A549 (cell line): ENCODE results near the gene PLPP4. TPM values are rescaled to one million over a fixed set of nuclear protein-coding genes. Genes with fewer than 3 reads are reported as not detected.

Source experiments
- ATAC-seq, 2 experiments: fragments of 200-7000 bp in 1 of 2; fragments of >200 bp in 1 of 2; cut with Nextera tagmentation in 1 of 2; cut with Tn5 transposase in 1 of 2; 3 replicates each; pipeline versions ENCODE4 v1.8.0 to v1.9.1; 2018 to 2020; ENCODE audit warnings: mild to moderate bottlenecking in 1 of 2, moderate library complexity in 1 of 2
- CTCF ChIA-PET: fragments of 300-600 bp; sonication (Branson Sonifier 250); formaldehyde crosslinking; extraction: SDS; loops from one replicate; lab custom pipeline; 2021; ENCODE audit warnings: antibody characterized with exemption, inconsistent platforms; lab: Yijun Ruan, JAX
- POLR2A ChIA-PET: fragments of 350-600 bp; formaldehyde crosslinking; extraction: SDS; loops from one replicate; lab custom pipeline; 2021; ENCODE audit warnings: antibody characterized with exemption, inconsistent platforms; lab: Yijun Ruan, JAX
- DNase-seq, 2 experiments: peaks; one replicate each; pipeline versions ENCODE4 v3.0.0 to v3.0.0-alpha.2; 2011 to 2016; ENCODE audit warnings: low read depth in 1 of 2, low spot score in 1 of 2
- FAIRE-seq: peaks from 2 replicates; lab custom pipeline; 2011; peaks lifted over from hg19 to GRCh38; lab: Jason Lieb, UNC
- H3K27ac ChIP-seq, 2 experiments: fragments of >200 bp; sonication (Bioruptor Twin); formaldehyde crosslinking; 3 replicates each; pipeline ENCODE4 v1.5.1; 2016 to 2017
- H3K4me1 ChIP-seq: fragments of >200 bp; sonication (Bioruptor Twin); formaldehyde crosslinking; 3 replicates; pipeline ENCODE4 v1.6.1; 2016
- H3K4me2 ChIP-seq: fragments of >200 bp; sonication (Bioruptor Twin); formaldehyde crosslinking; 3 replicates; pipeline ENCODE4 v1.6.1; 2016
- H3K4me3 ChIP-seq: fragments of >200 bp; sonication (Bioruptor Twin); formaldehyde crosslinking; 3 replicates; pipeline ENCODE4 v1.5.1; 2016
- H3K9me3 ChIP-seq: fragments of >200 bp; sonication (Bioruptor Twin); formaldehyde crosslinking; 3 replicates; pipeline ENCODE4 v1.6.1; 2016
- CBX8 ChIP-seq: fragments of 200-600 bp; sonication (generic); IDR thresholded peaks from 2 replicates; pipeline ENCODE4 v1.6.1; 2016
- CHD2 ChIP-seq: fragments of 150-350 bp; IDR thresholded peaks from 2 replicates; pipeline ENCODE4 v1.6.1; 2014; ENCODE audit warnings: low read length; ENCODE audit not compliant: partially characterized antibody
- CHD4 ChIP-seq: fragments of 200-600 bp; sonication (generic); IDR thresholded peaks from 2 replicates; pipeline ENCODE4 v1.6.1; 2016; ENCODE audit warnings: antibody characterized with exemption, mild to moderate bottlenecking, borderline replicate concordance
- CTCF ChIP-seq: fragments of >200 bp; sonication (Bioruptor Twin); formaldehyde crosslinking; IDR thresholded peaks from 3 replicates; pipeline ENCODE4 v1.5.1; 2016
- EHMT2 ChIP-seq: fragments of 200-600 bp; sonication (generic); IDR thresholded peaks from 2 replicates; pipeline ENCODE4 v1.6.1; 2016; ENCODE audit warnings: antibody characterized with exemption, low read depth, mild to moderate bottlenecking, moderate library complexity
- FOSB ChIP-seq: fragments of 250-450 bp; sonication (Bioruptor Pico); IDR thresholded peaks from 2 replicates; pipeline ENCODE4 v1.5.0; 2020; ENCODE audit warnings: mild to moderate bottlenecking, moderate library complexity
- HEYL ChIP-seq: fragments of 250-450 bp; sonication (Bioruptor Pico); IDR thresholded peaks from 2 replicates; pipeline ENCODE4 v1.8.0; 2021; ENCODE audit warnings: mild to moderate bottlenecking, moderate library complexity
- HMGXB4 ChIP-seq: fragments of 250-450 bp; sonication (Bioruptor Pico); IDR thresholded peaks from 2 replicates; pipeline ENCODE4 v1.5.0; 2021; ENCODE audit warnings: mild to moderate bottlenecking, moderate library complexity, borderline replicate concordance
- HOXB5 ChIP-seq: fragments of 250-450 bp; sonication (Bioruptor Pico); IDR thresholded peaks from 2 replicates; pipeline ENCODE4 v1.5.0; 2020; ENCODE audit warnings: mild to moderate bottlenecking, moderate library complexity
- JUNB ChIP-seq: fragments of >200 bp; sonication (Bioruptor Twin); formaldehyde crosslinking; IDR thresholded peaks from 2 replicates; pipeline ENCODE4 v1.6.1; 2016
- KDM1A ChIP-seq: fragments of 200-600 bp; sonication (generic); IDR thresholded peaks from 2 replicates; pipeline ENCODE4 v1.6.1; 2016; ENCODE audit warnings: low read depth, mild to moderate bottlenecking
- KDM5A ChIP-seq: fragments of 200-600 bp; sonication (generic); IDR thresholded peaks from 2 replicates; pipeline ENCODE4 v1.6.1; 2016; ENCODE audit warnings: antibody characterized with exemption, mild to moderate bottlenecking
- MYC ChIP-seq: IDR thresholded peaks from 2 replicates; pipeline ENCODE4 v1.6.1; 2012; ENCODE audit warnings: mild to moderate bottlenecking, inconsistent platforms, low read length, improper control_type of control experiment, borderline replicate concordance
- NPAS2 ChIP-seq: fragments of 250-450 bp; sonication (Bioruptor Pico); IDR thresholded peaks from 2 replicates; pipeline ENCODE4 v1.8.0; 2022; ENCODE audit warnings: mild to moderate bottlenecking, moderate library complexity, borderline replicate concordance
- NR3C1 ChIP-seq: fragments of >200 bp; sonication (Bioruptor Twin); formaldehyde crosslinking; IDR thresholded peaks from 3 replicates; pipeline ENCODE4 v1.6.1; 2017
- POLR2A ChIP-seq: IDR thresholded peaks from 2 replicates; pipeline ENCODE4 v1.6.1; 2012; ENCODE audit warnings: mild to moderate bottlenecking, low read length
- RARB ChIP-seq: fragments of 250-450 bp; sonication (Bioruptor Pico); IDR thresholded peaks from 2 replicates; pipeline ENCODE4 v1.8.0; 2021; ENCODE audit warnings: mild to moderate bottlenecking, moderate library complexity
- REST ChIP-seq: fragments of 200-600 bp; sonication (generic); IDR thresholded peaks from 2 replicates; pipeline ENCODE4 v1.6.1; 2016; ENCODE audit warnings: antibody characterized with exemption, mild to moderate bottlenecking, moderate library complexity
- TFCP2L1 ChIP-seq: fragments of 250-450 bp; sonication (Bioruptor Pico); IDR thresholded peaks from 2 replicates; pipeline ENCODE4 v1.5.0; 2021; ENCODE audit warnings: mild to moderate bottlenecking
- ZC3H11A ChIP-seq: fragments of 450-650 bp; IDR thresholded peaks from 2 replicates; pipeline ENCODE4 v1.6.1; 2014; ENCODE audit warnings: antibody characterized with exemption, mild to moderate bottlenecking
- ZSCAN20 ChIP-seq: fragments of 250-450 bp; sonication (Bioruptor Pico); IDR thresholded peaks from 2 replicates; pipeline ENCODE4 v1.8.0; 2022; ENCODE audit warnings: mild to moderate bottlenecking, moderate library complexity
- WGBS: methylation state at CpG from one replicate; pipeline ENCODE4 v1.1.6; 2017; ENCODE audit errors: missing lambda C conversion rate; 5-methylcytosine and 5-hydroxymethylcytosine counted together
- polyA plus RNA-seq, 4 experiments: library from polyadenylated mRNA; depleted of rRNA in 3 of 4; stranded (reverse); fragments of >200 nt; fragmentation: RNase III in 1 of 4; extraction: RNeasy Plus Mini Kit Qiagen cat#74134 plus additional on column Dnase treatment in 1 of 4; gene quantifications; 2 replicates in 3 of 4; 3 replicates in 1 of 4; pipeline ENCODE4 v1.2.3, GENCODE V29; 2011 to 2017

The PLPP4 gene
- polyA plus RNA-seq, 2 of the 4 experiments (the other 2 are of a cell fraction) = not detected

GRCh38 chr10:120424198-120424464 lies 32.9 kb upstream of the PLPP4 start:
- ChIA-PET CTCF (interaction anchor here (0.6 to 2.7 kb wide), 8 partner anchors 11 to 1146 kb away, joined by 3 to 12 read pairs (median 4); no protein-coding TSS in a partner anchor), POLR2A (no interaction called here)
- DNase-seq = no peak
- 43% methylated on average over 4 of the region's 4 CpGs for whole genome bisulfite sequencing
- TF ChIP-seq HOXB5 = no peak
- no peak for TF ChIP-seq POLR2A
- no peak for TF ChIP-seq CHD4
- ATAC-seq = no peak
- H3K4me2 ChIP-seq = no peak overlapping the region
- H3K4me3 ChIP-seq = no peak overlapping the region
- no peak for FAIRE-seq
- no peak overlapping the region for H3K27ac ChIP-seq
- no peaks in the 10 kb centered on the region for H3K4me1 ChIP-seq
- no peaks in the 10 kb centered on the region for H3K9me3 ChIP-seq

- ATAC-seq (no peak), FAIRE-seq (no peak), DNase-seq (no peak)
- Histone ChIP-seq H3K4me2 (no peak overlapping the region), H3K27ac (no peak overlapping the region), H3K9me3 (no peaks in the 10 kb centered on the region), H3K4me3 (no peak overlapping the region), H3K4me1 (no peaks in the 10 kb centered on the region)
- ChIA-PET POLR2A (no interaction called here), CTCF (no interaction called here)
- 2% methylated on average over 3 of the region's 3 CpGs for WGBS
- TF ChIP-seq FOSB (CRISPR knock-in tag) = no peak
- no peak for TF ChIP-seq RARB (CRISPR knock-in tag)
- no peak for TF ChIP-seq CBX8
- no peak for TF ChIP-seq KDM1A
- TF ChIP-seq KDM5A = no peak
- no peak for TF ChIP-seq TFCP2L1 (CRISPR knock-in tag)
Measured at GRCh38 chr10:120426306-120426705, 30.7 kb upstream of the PLPP4 start.

GRCh38 chr10:120428754-120429153 lies 28.3 kb upstream of the PLPP4 start:
- Histone ChIP-seq H3K9me3 (no peaks in the 10 kb centered on the region), H3K4me1 (no peaks in the 10 kb centered on the region), H3K4me2 (no peak overlapping the region), H3K4me3 (no peak overlapping the region), H3K27ac (no peak overlapping the region)
- FAIRE-seq (no peak), DNase-seq (no peak), ATAC-seq (no peak)
- ChIA-PET CTCF (no interaction called here), POLR2A (no interaction called here)
- no peak for TF ChIP-seq FOSB (CRISPR knock-in tag)
- no peak for TF ChIP-seq HEYL (CRISPR knock-in tag)
- no peak for TF ChIP-seq HMGXB4 (CRISPR knock-in tag)
- no peak for TF ChIP-seq REST
- 2% methylated on average over 5 of the region's 5 CpGs for WGBS

- H3K4me3 ChIP-seq = no peak overlapping the region
- H3K4me2 ChIP-seq = no peak overlapping the region
- FAIRE-seq (no peak), ATAC-seq (no peak), DNase-seq (no peak)
- POLR2A ChIA-PET = no interaction called here
- 27% methylated on average over 5 of the region's 5 CpGs for WGBS
- H3K9me3 ChIP-seq = no peaks in the 10 kb centered on the region
- CTCF ChIA-PET = no interaction called here
- H3K27ac ChIP-seq = no peak overlapping the region
- H3K4me1 ChIP-seq = no peaks in the 10 kb centered on the region
- TF ChIP-seq HOXB5 (no peak), REST (no peak), CTCF (no peak), ZC3H11A (no peak), JUNB (no peak), EHMT2 (no peak), NPAS2 (CRISPR knock-in tag) (no peak), CHD2 (no peak), ZSCAN20 (CRISPR knock-in tag) (no peak), MYC (no peak), NR3C1 (no peak)
Measured at GRCh38 chr10:120429395-120429794, 27.6 kb upstream of the PLPP4 start.
